Myocyte (in vitro differentiated cells): ENCODE data around the gene ZC3H7A. TPM values are rescaled to one million over a fixed set of nuclear protein-coding genes. Genes with fewer than 3 reads are reported as not detected.
"Not testable (repeated sequence)": the region's sequence is repeated elsewhere in the genome, so short reads cannot be mapped to it uniquely, and the experiment has no call there.

Experiments
- DNase-seq: peaks from one replicate; pipeline ENCODE4 v3.0.0-alpha.2; 2012; ENCODE audit warnings: low read depth
- total RNA-seq: library from RNA; depleted of rRNA; stranded (reverse); fragments of >200 nt; gene quantifications from 2 replicates; pipeline ENCODE4 v1.2.3, GENCODE V29; 2014

ZC3H7A gene
- total RNA-seq, 1 donor from 2014 or later, result 28.2 TPM

DNA sequence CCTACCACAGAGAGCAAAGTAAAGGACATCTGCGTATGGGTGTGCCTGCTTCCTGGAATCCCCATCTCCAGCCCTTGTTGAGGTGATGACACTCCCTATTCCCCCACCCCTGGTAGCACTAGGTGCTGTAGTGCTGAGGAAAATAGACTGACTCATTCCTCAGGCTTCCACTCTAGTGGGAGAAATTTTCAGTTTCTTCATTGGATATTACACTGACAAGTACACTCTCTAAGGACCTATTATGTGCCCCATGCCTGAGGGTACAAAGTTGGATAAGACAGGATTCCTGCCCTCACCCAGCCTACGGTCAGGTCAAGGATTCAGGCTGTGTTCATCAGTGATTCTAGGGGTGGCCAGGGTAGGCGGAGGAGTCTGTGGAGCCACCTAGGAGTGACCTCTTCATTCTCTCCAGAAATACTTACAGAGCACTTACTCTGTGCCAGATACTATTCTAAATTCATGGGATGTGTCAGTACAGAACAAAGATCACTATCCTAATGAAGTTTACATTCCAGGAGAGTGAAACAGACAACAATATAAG, 4.5 kb upstream of the ZC3H7A start:
- no peak for DNase-seq

DNA sequence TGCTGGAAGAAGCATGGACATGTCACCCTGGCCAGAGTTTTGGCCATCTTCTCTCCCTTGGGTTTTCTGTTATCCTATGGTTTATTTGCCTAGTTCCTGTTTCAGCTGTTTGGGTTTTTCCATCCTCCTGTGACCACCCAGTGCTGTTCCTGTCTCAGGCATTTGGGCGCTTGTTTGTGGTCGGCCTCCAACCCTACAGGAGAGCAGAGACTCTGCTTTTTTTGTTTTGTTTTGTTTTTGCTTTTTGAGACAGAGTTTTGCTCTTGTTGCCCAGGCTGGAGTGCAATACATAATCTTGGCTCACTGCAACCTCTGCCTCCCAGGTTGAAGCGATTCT, 3.3 kb upstream of the ZC3H7A start:
- DNase-seq, result no peak

DNA sequence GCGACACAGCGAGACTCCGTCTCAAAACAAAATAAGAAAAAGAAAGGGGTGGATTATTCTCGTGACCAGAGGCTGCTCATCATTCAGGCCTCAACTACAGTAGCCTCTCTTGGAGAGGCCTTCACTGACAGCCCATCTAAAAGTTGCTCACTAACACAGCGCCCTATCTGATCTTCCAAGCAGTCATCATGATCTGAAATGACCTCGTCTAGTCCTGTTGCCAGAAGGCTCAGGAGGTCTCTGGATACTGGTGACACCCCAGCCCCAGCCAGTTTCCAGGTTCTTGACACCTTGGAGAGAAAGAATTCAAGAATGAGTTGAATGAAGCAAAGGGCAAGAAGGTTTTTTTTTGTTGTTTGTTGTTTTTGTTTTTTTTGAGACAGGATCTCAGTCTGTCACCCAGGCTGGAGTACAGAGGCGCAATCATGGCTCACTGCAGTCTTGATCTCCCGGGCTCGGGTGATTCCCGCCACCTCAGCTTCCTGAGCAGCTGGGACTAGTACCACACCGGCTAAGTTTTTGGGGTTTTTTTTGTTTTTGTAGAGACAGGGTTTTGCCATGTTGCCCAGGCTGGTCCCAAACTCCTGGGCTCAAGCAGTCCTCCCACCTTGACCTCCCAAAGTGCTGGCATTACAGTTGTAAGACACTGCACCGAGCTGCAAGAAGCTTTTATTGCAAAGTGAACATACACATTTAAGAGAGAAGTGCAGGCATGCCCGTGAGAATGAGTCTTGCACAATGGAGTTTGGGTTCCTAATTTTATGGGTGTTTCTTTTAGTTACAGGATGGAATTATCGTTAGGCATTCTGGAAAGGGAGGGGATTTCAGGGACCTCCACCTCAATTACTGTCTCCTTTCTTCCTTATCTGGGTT, 2.7 kb upstream of the ZC3H7A start:
- DNase-seq, result no peak

DNA sequence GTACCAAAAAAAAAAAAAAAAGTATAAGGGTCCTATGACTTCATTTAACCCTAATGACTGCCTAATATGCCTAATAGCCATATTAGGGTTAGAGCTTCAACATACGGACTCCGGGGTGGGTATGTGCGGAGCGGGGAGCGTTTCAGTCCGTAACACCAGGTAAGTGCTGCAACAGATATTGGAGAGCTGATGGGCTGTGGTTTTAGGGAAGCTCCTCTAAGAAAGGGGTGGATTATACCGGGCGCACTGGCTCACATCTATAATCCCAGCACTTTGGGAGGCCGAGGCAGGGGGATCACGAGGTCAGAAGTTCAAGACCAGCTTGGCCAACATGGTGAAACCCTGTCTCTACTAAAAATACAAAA, 1.9 kb upstream of the ZC3H7A start:
- DNase-seq, result no peak

DNA sequence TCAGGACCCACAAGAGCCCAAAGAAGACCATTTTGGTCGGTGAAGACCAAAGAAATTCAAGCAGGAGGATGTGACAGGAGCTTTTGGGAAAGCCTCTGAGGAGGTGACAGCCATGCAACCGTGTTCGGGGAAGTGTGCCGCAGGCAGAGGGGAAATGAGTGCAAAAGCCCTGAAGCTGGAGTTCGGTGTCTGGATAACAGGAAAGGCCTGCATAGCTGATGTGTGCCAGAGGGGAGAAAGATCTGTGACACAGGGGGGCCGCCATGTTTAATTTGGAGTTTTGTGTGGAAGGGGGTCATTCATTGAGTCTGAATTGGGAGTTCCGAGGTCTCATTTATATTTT, 870 bp upstream of the ZC3H7A start:
- no peak for DNase-seq

DNA sequence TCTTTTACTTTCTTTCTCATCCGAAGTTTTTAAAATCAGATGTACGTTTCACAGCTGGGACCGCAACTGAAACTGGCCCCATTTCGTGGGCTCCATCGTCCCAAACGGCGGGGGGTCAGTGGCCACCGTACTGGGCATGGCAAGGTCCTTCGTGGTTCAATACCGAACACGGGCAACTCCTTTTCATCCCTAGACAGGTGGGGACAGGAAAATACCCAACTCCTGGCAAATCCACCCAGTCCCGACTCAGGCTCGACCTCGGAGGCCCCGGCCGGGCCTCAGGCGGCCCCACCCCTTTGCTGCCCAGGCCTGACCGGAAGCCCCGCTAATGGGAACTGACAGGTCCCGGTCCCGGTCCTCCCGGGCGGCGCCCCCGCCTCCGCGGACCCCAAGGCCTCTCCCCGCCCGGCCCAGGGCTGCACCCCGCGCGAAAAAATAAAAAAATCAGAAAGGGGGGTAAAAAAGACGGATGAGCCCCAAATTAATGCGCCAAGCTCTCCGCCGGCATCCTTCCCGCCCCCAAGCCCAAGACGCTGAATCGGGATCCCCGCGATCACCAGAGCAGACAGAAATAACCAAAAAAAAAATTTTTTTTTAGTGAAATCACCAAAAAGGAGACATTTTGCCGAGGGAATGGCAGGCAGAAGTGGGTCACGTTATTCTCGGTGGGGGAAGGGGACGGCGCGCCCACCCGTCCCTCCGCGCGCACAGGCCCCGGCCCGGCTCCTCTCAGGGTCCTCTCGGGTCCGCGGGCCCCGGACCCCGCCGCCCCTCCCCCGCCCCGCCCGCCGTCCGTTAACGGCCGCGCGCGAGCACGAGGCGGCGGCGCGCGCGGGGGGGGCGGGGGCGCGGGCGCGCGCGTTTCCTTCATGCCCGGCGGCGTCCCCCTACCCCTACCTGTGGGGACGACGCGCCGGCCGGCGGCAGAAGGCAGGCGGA, 562 bp downstream of the ZC3H7A start:
- DNase-seq, result peak; percentile 55

DNA sequence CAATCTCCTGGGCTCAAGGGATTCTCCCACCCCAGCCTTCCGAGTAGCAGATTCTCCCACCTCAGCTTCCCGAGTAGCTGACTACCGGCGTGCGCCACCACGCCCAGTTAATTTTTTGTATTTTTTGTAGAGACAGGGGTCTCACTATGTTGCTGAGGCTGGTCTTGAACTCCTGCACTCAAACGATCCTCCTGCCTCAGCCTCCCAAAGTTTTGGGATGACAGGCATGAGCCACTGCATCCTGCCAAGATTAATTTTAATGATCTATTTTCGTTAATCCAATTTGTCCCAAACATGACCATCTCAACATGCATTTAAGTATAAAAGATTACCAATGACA, 1.2 kb downstream of the ZC3H7A start:
- DNase-seq, result no peak

DNA sequence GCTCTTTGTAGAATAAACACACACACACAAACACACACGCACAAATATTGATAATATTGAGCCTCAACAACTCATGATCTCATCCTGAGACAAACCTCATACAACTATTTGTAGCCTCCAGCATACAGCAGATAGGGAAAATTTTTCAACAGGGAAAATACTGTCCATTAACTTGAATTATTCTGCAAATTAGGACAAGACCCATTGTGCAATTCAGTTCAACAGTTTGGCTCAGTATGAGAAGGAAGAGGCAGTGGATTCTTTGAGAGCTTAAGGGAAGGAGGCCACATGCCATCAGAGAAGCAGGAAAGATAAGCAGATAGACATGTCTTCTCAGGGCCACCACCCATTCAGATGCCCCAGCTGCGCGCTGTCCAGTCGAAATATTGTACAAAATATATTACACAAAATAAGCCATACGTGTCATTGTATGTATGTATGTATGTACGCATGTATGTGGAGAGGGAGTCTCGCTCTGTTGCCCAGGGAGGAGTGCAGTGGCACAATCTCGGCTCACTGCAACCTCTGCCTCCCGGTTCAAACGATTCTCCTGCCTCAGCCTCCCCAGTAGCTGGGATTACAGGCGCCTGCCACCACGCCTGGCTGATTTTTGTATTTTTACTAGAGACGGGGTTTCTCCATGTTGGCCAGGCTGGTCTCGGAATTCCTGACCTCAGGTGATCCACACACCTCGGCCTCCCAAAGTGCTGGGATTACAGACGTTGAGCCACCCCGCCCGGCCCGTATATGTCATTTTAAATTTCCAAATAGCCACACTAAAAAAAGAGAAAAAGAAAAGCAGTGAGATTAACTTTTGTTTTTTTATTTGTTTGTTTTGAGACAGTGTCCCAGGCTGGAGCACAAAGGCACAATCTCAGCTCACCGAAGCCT, 1.8 kb downstream of the ZC3H7A start:
- no peak for DNase-seq

DNA sequence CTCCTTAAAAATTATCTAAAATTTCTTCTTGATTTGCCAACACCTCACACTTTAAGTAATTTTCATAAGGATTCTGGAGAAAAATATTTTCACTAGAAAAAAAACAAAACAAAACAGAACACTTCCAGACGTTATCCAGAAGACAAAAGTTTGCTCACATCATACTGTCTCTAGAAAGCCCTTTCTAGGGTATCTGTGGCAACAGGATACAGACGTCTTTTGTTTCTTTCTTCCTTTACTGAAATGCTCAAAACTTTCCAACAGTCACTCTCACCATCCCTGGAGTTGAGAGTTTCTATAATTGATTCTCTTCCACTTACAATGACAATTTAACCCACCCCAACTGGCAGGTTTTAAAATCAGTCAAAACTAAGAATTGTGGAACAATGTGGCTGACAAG, 2.6 kb downstream of the ZC3H7A start:
- DNase-seq, result no peak

DNA sequence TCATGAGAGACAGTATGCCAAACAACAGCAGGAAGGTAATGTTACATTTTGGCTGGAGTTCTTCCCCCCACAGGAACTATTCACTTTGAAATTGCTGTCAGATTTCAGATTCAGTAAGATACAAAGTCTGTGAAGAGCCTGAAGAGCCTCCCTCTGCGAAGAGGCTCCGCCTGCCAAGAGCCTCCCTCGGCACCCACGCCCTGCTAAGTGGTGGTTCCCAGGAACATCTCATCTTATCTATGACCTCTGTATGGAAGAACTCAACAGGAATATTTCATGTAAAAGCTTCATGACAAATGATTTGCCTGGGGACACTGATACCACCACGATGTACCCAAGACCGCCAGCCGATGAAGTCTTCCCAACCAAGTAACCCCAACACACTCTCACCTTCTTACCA, 3.2 kb downstream of the ZC3H7A start:
- DNase-seq, result peak; percentile 24

DNA sequence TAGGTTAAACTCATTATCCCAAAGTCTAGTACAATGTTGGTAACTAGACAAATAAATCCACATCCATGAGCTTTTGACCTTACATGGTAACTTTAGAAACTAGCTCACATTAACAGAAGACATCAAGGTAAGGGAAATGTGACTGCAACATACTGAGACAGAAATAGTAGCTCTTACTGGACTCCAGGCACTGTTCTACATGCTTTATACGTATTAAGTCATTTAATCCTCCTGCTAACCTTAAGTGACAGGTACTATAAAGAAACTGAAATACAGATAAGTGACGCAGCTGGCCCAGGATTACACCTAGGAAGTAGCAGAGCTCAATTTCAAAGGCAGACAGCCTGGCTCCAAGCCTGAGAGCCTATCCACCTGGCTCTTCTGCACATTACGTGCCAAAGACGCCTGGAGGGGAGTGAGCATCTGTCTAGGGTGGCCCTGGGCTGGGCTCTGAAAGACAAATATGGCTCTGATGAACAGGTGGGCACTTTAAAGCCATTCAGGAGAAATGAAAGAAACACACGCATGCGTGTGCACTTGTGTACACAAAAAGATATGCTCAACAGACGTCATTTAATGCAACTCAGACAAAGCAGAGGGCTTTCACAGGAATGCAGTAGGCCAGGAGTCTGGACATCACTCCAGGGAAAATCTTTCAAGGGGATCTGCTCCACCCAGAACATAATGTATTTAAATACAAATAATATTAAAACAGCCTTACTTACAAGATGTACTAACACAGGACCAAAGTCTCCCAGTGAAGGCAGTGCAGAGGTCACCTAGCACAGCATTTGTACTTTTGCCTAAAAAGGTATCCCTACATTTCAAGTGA, 4.4 kb downstream of the ZC3H7A start:
- peak; percentile 22 for DNase-seq

DNA sequence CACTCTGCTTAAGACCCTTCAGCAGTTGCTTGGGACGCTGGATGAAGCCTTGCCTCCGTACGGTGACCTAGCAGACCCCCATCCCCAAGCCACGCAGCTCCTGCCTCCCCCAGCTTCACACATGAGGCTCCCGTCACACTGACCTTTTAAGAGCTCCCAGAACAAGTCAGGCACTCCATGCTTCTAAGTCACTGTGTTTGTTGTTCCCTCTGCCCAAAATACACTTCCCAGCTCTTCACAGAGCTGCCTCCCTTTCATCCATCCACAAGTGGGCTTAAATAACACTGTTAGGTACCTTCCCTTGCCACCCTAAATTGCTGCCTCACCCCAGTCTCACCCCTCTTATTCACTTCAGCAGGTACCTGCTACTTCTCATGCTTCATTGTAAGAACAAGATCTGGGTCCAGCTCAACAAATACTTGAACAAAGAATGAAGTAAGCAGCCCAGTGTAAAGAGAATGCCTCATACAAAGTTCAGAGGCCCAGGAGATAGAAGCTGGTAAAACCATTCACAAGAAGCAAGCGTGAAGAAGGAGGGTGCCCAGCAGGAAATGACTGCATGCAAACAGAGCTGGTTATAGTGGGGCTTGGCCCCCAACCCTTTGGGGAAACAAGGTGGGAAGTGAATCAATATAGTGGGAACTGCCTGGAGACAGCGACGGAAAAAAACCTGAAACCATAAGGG, 5.8 kb downstream of the ZC3H7A start:
- DNase-seq, result no peak

DNA sequence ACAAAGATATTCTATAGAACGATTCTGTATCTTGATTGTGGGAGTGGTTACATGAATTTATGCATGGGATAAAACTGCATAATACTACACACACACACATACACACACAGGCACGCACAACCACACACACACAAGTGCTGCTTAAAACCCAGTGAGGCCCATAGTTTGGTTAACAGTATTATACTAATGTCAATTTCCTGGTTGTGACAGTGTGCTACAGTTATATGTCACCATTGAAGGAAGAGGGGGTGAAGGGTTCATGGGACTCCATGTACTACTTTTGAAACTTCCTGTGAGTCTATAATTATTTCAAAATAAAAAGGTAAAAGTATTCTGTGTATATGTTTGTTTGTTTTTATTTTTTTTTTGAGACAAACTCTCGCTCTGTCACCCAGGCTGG, 8.1 kb downstream of the ZC3H7A start:
- no peak for DNase-seq

DNA sequence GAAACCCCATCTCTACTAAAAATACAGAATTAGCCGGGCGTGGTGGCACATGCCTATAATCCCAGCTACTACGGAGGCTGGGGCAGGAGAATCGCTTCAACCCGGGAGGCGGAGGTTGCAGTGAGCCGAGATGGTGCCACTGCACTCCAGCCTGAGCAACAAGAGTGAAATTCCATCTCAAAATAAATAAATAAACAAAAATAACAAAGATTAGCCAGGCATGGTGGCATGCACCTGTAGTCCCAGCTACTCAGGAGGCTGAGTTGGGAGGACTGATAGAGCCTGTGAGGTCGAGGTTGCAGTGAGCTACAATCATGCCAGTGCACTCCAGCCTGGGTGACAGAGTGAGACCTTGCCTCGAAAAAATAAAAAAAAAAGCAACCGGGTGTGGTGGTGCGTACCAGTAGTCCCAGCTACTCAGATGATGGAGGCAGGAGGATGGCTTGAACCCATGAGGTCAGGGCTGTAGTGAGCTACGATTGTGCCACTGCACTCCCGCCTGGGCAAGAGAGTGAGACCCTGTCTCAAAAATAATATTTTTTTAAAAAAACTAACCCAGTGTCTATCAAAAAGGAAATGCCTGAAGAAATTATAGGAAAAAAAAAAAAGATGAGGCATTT, 12.0 kb downstream of the ZC3H7A start:
- not testable (repeated sequence) for DNase-seq

DNA sequence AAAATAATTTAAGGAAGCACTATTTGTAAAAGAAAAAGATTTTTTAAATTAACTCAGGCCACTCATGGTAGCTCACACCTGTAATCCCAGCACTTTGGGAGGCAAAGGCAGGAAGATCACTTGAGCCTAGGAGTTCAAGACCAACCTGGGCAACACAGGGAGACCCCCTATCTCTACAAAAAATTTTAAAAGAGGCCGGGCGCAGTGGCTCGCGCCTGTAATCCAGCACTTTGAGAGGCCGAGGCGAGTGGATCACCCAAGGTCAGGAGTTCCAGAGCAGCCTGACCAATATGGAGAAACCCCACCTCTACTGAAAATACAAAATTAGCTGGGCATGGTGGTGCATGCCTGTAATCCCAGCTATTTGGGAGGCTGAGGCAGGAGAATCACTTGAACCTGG, 12.7 kb downstream of the ZC3H7A start:
- DNase-seq, result not testable (repeated sequence)

DNA sequence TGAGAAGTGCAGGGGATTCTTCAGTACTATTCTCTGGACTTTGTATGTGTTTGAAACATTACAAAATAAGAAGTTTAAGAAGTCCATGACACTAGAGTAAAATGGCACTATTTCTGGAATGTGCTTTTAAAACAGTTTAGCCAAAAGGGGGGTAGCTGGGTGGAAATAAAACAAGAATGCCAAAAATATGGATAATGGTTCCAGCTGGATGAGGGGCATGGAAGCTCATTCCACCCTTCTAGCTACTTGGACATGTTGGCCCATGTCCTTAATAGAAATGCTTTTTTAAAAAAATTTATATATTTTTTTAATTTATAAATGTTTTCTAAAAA, 13.1 kb downstream of the ZC3H7A start:
- no peak for DNase-seq

DNA sequence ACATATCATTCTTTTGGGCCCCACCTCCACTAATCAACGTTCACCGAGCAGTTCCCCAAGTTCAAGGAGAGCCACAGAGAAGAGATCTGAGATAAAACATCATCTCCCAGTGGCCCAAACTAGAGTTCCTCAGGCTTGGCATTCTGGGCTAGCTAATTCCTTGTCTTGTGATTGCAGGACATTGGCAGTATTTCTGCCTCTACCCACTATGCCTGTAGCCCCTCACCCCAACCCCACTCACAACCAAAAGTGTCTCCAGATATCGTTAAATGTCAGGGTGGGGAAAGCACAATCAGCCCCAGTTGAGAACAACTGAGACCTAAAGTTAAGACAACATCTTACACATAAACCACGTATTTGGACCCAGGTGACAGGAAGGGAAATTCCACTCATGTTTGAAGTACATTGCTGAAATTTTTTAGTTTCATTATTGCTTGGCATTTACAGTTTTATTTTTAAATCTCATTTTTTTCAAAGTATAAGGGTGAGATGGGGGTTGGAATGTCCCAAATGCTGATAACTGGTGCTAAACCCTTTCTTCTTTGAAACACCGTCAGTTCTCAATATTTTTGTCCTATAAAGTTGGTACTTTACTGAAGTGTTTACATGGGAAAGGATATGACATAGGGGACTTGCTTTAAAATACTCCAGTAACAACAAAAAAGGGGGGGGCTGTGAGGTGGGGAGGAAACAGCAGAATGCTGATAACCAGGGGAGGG, 13.6 kb downstream of the ZC3H7A start:
- DNase-seq, result no peak

DNA sequence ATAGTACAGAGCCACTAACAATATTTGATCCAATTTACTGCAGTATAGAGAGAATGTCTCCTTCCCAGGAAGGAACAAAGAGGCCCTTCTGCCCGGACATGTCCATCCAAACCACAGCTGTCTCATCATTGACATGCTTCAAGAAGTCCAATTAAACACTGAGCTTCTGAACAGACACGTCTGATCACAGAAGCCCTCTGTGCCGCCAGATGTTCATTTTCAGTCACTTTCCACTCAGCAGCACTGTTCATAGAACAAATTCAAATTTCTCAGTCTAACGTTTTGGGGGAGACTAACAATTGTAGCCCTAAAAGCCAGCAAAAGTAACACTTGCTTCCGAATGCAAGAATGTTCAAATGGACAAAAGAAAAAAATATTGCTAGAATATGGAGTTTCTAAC, 15.3 kb downstream of the ZC3H7A start:
- peak; percentile 74 for DNase-seq
